RPMI8226 (cell line): ENCODE results near the gene GALNT9.
A peak's percentile ranks its signal among the peaks of the same experiment; 100 is the strongest.
"Not testable (repeated sequence)": the region's sequence is repeated elsewhere in the genome, so short reads cannot be mapped to it uniquely, and the experiment has no call there.

Experiments
- DNase-seq: peaks from one replicate; pipeline ENCODE4 v3.0.0-alpha.2; 2015

The GALNT9 gene

GRCh38 chr12:132263451-132264049 lies 65.8 kb downstream of the GALNT9 start:
- DNase-seq, result no peak

- DNase-seq, result peak; percentile 21
Measured at GRCh38 chr12:132263061-132263360, 66.4 kb downstream of the GALNT9 start.

- DNase-seq, result peak; percentile 44
Measured at GRCh38 chr12:132262256-132263060, 66.9 kb downstream of the GALNT9 start.

GRCh38 chr12:132261328-132262138 lies 67.9 kb downstream of the GALNT9 start:
- no peak for DNase-seq

GRCh38 chr12:132260721-132261120 lies 68.7 kb downstream of the GALNT9 start:
- DNase-seq, result no peak

GRCh38 chr12:132259872-132260695 lies 69.3 kb downstream of the GALNT9 start:
- DNase-seq, result no peak

- DNase-seq, result no peak
Measured at GRCh38 chr12:132259364-132259871, 70.0 kb downstream of the GALNT9 start.

GRCh38 chr12:132258543-132258942 lies 70.8 kb downstream of the GALNT9 start:
- DNase-seq, result no peak

GRCh38 chr12:132257955-132258490 lies 71.4 kb downstream of the GALNT9 start:
- DNase-seq, result no peak

GRCh38 chr12:132257206-132257954 lies 72.0 kb downstream of the GALNT9 start:
- no peak for DNase-seq

GRCh38 chr12:132256646-132257045 lies 72.7 kb downstream of the GALNT9 start:
- no peak for DNase-seq

GRCh38 chr12:132255642-132256041 lies 73.7 kb downstream of the GALNT9 start:
- DNase-seq, result no peak

- DNase-seq, result peak; percentile 42
Measured at GRCh38 chr12:132253698-132254480, 75.5 kb downstream of the GALNT9 start.

- not testable (repeated sequence) for DNase-seq
Measured at GRCh38 chr12:132252981-132253380, 76.4 kb downstream of the GALNT9 start.

GRCh38 chr12:132251741-132252490 lies 77.5 kb downstream of the GALNT9 start:
- DNase-seq, result no peak

- no peak for DNase-seq
Measured at GRCh38 chr12:132251310-132251709, 78.1 kb downstream of the GALNT9 start.

GRCh38 chr12:132250707-132251106 lies 78.7 kb downstream of the GALNT9 start:
- DNase-seq, result no peak

- no peak for DNase-seq
Measured at GRCh38 chr12:132249689-132250478, 79.5 kb downstream of the GALNT9 start.
